Activated gamma-delta T cell treated with anti-CD3 and anti-CD28 coated beads, Interleukin-2, amount 50 U/mL, for 16 hours (primary cell): ENCODE data around the gene NAGLU.
"Not testable (repeated sequence)": the region's sequence is repeated elsewhere in the genome, so short reads cannot be mapped to it uniquely, and the experiment has no call there.

Experiments used
- DNase-seq: peaks from one replicate; pipeline ENCODE4 v3.0.0-alpha.2; 2020; ENCODE audit warnings: low read depth

NAGLU gene

DNA sequence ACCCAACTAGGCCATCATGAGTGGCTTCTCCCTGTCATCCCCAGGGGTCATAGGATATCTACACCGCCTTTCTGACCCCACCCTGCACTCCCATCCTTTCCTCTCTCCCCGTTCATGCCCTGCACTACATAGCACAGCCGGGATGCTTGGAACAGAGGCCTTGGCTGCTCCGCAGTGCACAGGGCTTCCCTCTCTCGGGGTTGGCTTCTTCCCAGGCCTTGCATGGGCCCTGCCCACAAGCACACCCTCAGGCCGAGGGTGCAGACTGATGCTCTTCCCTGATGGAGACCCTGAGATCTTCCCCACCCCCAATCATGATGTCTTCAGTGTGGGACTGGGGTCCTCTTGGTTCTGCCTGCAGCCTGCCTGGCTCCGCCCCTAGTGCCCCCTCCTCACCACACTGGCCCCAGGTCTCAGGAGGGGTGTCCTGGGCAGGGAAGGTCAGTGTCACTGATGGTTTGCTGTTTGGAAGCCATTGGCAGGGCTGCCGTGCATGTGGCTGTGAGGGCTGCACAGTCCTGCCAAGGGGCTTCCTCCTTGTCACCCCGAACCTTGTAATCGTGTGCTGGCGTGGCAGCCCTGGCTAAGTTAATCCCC lies 14.3 kb upstream of the NAGLU start:
- DNase-seq: no peak

DNA sequence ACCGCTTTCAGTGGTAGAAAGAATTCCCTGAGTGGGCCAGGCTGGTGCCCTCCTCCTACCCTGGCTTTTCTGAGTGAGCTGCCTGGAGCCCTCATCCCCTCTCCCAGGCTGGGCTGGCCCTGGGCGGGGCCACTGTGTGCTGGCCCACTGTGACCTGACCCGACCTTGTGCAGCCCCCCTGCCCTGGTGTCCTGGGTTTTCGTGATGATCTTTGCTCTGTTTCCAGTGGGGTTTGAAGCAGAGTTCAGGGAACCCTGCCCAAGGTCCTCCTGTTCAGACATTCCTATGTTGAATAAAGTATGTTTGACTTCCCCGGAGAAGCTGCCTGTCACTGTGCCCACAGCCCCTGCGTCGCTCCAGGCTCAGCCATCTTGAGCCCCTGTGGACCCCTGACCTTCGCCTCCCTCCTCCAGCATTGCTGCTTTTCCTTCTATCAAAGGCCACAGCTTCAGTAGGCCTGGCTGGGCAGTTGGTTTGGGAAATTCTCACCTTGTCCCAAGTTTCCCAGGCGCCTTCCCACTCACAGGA lies 13.7 kb upstream of the NAGLU start:
- DNase-seq: no peak

DNA sequence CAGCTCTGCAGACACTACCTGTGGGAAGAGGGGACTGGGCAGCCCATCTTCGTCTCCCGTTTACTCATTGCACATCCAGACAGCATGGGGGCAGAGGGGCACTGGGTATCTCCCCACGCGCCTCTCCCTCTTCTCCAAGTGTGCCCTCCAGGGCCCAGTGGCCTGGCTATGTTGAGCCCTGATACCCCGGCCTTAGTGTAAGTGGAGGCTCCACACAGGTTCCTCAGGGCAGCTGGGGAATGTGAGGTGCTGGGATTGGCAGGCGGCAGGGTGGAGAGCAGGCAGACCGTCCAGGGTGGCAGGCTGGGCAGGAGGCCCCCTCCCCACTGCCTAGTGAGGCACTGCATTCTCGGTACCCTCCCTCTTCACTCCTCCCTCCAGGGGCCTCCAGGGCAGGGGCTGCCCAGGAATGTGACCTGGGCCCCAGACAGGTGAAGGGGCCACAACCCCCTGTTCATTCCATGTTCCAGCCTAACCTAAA lies 13.2 kb upstream of the NAGLU start:
- DNase-seq: no peak

DNA sequence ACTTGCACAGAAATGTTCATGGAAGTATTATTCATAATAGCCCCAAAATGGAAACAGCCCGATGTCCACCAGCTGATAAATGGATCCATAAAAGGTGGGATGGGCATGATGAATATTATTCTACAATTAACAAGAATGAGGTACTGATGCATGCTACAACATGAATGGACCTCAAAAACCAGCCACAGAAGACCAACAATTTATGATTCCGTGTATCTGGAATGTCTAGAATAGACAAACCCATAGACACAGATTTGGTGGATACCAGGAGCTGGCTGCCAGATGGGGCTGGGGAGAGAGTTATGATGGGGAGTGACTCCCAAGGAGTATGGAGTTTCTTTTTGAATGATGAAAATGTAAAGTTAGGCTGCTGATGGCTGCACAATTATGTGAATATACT lies 10.8 kb upstream of the NAGLU start:
- DNase-seq: no peak

DNA sequence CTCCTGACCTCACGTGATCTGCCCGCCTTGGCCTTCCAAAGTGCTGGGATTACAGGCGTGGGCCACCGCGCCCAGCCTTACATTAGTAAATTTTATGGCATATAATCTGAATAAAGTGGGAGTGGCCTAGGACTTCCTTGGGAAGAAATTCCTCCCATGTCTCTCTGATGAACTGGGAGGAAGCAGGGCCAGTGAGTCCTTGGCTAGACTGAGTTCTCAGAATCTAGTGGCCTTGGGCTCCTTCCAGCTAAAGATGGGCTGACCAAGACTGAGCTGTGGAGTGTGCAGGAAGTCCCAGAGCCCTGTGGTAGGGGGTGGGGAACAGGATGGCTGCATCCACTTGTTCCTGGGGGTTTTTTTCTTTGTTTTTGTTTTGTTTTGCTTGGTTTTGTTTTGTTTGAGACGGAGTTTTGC lies 10.0 kb upstream of the NAGLU start:
- DNase-seq: no peak

DNA sequence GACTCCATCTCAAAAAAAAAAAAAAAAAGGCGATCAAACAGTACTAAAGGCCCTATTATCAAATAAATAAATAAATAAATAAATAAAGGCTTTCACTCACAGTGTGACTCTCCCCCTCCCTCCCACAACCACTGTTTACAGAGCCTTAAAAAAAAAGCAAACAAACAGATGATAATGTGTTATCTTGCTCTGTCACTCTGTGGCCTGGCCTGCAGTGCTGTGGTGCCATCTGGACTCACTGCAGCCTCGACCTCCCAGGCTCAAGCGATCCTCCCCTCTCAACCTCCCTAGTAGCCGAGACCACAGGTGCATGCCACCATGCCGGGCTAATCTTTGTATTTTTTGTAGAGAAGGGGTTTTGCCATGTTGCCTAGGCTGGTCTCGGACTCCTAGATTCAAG lies 8.1 kb upstream of the NAGLU start:
- no peak for DNase-seq

DNA sequence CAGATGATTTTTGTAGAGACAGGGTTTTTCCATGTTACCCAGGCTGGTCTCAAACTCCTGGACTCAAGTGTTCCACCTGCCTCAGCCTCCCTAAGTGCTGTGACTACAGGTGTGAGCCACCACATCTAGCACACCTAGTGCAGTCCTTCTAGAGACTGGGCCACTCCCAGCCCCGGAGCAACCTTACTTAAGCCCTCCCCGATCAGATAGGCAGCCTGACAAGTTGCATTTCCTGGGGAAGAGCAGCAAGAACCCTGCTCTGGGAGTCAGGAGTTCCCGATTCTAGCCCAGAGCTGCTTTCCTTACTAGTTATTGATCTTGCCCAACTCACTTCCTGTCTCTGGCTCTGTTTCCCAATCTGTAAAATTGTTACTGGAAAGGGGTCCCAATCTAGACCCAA lies 7.0 kb upstream of the NAGLU start:
- no peak for DNase-seq

DNA sequence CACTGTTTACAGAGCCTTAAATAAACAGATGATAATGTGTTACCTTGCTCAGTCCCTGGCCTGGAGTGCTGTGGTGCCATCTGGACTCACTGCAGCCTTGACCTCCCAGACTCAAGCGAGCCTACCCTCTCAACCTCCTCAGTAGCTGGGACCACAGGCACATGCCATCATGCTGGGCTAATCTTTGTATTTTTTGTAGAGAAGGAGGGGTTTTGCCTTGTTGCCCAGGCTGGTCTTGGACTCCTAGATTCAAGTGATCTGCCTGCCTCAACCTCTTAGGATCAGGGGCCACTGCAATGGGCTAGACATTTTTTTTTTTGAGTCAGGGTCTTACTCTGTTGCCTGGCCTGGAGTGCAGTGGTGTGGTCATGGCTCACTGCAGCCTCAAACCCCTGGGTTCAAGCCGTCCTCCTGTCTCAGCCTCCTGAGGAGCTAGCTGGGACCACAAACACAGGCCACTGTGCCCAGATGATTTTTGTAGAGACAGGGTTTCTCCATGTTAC lies 5.0 kb upstream of the NAGLU start:
- no peak for DNase-seq

DNA sequence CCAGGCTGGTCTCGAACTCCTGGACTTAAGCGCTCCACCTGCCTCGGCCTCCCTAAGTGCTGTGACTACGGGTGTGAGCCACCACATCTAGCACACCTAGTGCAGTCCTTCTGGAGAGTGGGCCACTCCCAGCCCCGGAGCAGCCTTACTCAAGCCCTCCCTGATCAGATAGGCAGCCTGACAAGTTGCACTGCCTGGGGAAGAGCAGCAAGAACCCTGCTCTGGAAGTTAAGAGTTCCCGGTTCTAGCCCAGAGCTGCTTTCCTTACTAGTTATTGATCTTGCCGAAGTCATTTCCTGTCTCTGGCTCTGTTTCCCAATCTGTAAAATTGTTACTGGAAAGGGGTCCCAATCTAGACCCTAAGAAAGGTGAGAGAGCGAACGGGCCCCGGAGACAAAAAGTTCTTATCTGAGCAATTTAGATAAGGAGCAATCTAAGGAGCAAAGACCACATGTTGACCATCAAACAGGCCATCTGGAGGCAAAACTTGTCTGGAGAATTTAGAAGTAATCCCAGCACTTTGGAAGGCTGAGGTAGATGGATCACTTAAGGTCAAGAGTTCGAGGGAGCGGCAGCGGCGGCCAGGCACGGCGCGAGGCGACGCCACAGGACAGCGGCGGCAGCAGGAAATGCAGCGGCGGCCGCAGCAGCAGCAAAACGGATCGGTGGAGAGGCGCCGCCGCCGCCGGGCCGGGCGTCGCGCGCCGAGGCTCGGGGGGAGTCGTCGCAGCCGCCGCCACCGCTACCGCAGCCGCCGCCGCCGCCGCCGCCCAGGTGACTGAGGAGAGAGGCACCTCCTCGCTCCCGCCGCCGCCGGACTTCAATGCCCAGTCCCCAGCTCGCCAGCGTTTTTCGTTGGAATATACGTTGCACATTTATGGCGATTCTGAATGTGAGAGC lies 4.3 kb upstream of the NAGLU start:
- DNase-seq: peak; percentile 20

DNA sequence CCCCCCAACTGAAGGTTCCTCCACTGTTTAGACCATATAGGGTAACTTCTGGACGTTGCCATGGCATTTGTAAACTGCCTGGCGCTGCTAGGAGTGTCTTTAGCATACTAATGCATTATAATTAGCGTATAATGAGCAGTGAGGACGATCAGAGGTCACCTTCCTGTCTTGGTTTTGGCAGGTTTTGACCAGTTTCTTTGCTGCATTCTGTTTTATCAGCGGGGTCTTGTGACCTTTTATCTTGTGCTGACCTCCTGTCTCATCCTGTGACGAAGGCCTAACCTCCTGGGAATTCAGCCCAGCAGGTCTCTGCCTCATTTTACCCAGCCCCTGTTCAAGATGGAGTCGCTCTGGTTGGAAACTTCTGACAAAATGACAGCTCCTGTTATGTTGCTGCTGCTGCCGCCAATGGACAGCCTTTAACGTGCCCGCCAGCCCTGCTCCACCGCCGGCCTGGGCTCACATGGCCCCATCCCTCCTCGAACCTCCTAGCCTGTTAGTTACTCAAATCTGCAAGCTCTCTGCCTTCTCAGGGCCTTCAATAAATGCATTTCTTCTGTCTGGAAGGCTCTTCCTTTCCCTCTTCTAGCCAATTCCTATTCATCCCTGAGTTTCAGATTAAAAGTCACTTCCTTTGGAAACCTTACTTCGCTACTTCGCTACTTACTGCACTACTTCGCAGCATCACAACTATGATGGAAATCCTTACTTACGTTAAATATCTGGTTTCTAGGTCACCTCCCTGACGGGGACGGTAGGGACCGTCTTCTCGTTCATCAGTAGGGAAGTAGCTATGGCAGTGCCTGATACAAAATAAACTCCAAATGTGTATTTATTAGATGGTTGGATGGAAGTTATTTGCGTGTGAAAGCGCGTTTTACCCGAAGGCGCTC lies 640 bp upstream of the NAGLU start:
- DNase-seq: no peak

DNA sequence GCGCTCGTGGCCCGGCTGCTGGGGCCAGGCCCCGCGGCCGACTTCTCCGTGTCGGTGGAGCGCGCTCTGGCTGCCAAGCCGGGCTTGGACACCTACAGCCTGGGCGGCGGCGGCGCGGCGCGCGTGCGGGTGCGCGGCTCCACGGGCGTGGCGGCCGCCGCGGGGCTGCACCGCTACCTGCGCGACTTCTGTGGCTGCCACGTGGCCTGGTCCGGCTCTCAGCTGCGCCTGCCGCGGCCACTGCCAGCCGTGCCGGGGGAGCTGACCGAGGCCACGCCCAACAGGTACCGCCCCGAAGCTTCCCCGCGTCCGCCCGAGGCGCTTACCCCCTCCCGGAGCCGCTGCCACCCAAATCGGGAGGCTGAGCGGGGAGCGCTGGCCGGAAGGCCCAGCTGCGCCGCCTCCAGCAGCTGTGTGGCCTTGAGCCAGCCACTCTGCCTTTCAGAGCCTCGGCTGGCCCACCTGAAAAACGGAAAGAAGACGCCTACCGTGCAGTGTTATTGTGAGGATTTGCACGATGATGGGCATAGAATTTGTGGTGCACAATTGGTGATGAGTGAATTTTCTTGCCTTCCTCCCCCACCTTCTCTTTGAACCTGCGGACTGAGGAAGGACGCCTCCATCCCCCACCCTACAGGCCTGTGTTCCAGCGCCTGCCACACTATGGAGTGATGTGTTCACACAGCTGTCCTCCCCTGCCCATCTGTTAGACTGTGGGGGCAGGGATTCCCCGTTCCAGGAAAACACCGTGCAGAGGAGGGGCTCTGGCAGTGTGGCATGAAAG lies 523 bp downstream of the NAGLU start:
- DNase-seq: peak; percentile 48

DNA sequence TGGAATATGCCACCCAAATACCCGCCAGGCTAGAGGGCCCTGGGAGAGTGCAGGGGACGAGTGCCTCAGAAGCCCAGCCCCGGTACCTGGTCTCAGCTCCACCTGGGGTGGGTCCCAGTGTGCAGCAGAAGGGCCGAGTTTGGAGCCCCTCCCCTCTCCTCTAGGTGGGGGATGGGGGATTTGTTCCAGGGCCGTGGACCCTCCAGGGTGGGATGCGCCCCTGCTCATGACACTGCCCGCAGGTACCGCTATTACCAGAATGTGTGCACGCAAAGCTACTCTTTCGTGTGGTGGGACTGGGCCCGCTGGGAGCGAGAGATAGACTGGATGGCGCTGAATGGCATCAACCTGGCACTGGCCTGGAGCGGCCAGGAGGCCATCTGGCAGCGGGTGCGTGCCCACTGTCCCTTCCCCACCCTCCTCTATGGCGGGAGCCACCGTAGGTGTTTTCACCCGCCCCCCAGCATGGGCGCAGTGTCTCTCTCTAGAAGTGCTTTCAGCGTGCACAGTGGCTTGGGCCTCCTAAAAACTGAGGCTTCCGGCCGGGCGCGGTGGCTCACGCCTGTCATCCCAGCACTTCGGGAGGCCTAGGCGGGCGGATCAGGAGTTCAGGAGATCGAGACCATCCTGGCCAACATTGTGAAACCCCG lies 1.2 kb downstream of the NAGLU start:
- DNase-seq: no peak

DNA sequence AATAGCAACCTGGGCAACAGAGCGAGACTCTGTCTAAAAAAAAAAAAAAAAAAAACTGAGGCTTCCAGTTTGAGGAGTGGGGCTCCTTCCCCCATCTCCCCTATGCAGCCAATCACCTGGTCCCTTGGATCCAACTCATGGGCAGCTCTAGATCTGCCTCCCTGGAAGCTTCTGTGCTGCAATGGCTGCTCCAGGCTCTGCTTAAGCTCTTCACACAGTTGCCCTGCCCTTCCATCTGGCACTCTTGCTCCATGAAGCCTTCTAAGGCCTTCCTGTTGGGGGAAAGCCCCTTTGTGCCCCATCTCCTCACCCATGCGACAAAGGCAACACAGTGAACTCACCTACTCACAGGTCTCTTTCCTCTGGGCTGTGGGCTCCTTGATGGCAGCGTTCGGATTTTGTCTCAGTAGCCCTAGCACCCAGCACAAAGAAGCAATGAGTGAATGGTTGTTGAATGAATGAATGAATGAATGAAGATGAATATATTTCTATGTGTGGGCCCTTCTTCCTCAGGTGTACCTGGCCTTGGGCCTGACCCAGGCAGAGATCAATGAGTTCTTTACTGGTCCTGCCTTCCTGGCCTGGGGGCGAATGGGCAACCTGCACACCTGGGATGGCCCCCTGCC lies 1.9 kb downstream of the NAGLU start:
- DNase-seq: no peak

DNA sequence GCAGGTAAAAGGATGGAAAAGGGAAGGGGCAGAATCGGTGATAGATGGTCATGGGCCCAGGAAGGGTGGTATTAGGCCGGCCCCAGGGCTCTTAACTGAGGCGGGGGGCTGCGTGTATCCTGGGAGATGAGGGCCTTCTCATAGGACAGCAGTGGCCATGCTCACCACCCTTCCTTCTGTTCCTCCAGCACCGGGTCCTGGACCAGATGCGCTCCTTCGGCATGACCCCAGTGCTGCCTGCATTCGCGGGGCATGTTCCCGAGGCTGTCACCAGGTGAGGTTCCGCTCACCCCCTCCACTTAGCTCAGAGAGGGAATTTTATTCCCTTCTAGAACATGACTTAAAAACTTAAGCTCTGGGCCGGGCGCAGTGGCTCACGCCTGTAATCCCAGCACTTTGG lies 2.4 kb downstream of the NAGLU start:
- DNase-seq: no peak

DNA sequence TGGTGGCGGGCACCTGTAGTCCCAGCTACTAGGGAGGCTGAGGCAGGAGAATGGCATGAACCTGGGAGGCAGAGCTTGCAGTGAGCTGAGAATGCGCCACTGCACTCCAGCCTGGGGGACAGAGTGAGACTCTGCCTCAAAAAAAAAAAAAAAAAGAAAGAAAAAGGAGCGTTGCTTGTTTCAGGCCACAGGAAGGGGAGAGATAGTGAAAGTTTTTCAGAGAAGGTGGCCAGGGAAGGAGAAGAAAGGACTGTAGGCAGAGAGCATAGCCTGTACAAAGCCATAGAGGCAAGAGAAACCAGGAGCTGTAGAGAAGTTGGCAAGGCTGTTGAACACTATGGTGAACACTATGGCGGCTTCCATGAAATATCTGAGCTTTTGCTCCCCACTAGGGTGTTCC lies 4.5 kb downstream of the NAGLU start:
- not testable (repeated sequence) for DNase-seq

DNA sequence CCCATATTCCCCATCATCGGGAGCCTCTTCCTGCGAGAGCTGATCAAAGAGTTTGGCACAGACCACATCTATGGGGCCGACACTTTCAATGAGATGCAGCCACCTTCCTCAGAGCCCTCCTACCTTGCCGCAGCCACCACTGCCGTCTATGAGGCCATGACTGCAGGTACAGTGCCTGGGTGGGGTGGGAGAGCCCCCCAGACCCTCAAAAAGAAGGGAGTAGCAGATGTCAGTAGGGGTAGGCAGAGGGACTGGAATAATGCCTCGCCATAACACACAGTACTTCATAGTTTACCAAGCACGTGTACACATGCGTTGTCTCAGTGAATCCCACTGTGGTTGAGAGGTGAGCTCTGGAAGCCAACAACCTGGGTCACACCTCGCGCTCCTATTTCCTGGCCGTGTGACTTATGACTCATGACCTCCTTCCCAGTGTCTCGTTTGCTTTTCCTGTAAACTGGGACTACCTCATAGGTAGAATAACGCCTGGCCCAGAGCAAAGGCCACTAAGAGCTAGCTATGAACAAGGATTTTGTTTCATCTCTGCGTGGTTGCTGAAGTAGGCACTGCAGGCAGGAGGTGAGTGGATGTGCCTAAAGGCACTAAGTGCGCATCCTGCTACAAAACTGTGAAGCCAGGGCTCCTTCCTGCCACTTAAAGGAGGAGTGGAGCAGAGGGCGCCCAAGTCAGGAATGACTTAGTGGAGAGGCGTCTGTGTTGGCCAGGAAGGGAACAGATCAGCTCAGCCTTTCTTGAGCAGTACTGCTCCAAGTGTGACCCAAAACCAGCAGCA lies 5.2 kb downstream of the NAGLU start:
- DNase-seq: no peak

DNA sequence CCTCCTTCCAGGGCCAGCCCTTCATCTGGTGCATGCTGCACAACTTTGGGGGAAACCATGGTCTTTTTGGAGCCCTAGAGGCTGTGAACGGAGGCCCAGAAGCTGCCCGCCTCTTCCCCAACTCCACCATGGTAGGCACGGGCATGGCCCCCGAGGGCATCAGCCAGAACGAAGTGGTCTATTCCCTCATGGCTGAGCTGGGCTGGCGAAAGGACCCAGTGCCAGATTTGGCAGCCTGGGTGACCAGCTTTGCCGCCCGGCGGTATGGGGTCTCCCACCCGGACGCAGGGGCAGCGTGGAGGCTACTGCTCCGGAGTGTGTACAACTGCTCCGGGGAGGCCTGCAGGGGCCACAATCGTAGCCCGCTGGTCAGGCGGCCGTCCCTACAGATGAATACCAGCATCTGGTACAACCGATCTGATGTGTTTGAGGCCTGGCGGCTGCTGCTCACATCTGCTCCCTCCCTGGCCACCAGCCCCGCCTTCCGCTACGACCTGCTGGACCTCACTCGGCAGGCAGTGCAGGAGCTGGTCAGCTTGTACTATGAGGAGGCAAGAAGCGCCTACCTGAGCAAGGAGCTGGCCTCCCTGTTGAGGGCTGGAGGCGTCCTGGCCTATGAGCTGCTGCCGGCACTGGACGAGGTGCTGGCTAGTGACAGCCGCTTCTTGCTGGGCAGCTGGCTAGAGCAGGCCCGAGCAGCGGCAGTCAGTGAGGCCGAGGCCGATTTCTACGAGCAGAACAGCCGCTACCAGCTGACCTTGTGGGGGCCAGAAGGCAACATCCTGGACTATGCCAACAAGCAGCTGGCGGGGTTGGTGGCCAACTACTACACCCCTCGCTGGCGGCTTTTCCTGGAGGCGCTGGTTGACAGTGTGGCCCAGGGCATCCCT lies 7.4 kb downstream of the NAGLU start:
- DNase-seq: no peak

DNA sequence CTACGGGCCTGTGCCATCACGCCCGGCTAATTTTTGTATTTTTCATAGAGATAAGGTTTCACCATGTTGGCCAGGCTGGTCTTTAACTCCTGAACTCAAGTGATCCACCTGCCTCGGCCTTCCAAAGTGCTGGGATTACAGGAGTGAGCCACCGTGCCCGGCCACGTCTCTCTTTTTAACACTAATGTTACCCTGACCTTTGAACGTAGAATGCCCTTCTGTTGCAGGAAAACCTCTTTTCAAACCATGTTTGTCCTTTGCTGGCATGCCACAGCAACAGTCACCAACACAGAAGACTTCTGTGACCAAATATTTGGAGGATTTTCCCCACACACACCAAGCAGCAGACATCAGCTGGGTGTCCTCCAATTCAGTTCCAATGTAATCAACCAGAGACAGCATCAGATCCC lies 8.8 kb downstream of the NAGLU start:
- DNase-seq: no peak
